Middle frontal gyrus (tissue), 1 donor: ENCODE results near the gene PCDHB13.
"Not testable (repeated sequence)": the region's sequence is repeated elsewhere in the genome, so short reads cannot be mapped to it uniquely, and the experiment has no call there.

Source experiments
- DNase-seq: peaks from one replicate; pipeline ENCODE4 v3.0.0-alpha.2; 2015; ENCODE audit warnings: low spot score; ENCODE audit errors: extremely low spot score

The PCDHB13 gene

GRCh38 chr5:141213656-141214339 lies at the start of gene PCDHB13:
Gene PCDHB13 (plus strand): TSS chr5:141213919. CDS start chr5:141214124, 205 bp downstream.
- DNase-seq: not testable (repeated sequence)

GRCh38 chr5:141172381-141173204 lies 41.1 kb upstream of the PCDHB13 start, which contains the start of gene PCDHB7:
Gene PCDHB7 (plus strand): TSS chr5:141172644. CDS start chr5:141172836, 192 bp downstream.
- DNase-seq: no peak

- DNase-seq: not testable (repeated sequence)
These were observed 39.2 kb upstream of the PCDHB13 start for GRCh38 chr5:141174291-141175104.

- DNase-seq: no peak
These were observed 37.8 kb upstream of the PCDHB13 start for GRCh38 chr5:141175933-141176332.

GRCh38 chr5:141177577-141178191 lies 36.0 kb upstream of the PCDHB13 start, which contains the start of gene PCDHB8:
Gene PCDHB8 (plus strand): TSS chr5:141177790. CDS start chr5:141178035, 245 bp downstream.
- DNase-seq: not testable (repeated sequence)

GRCh38 chr5:141179371-141179770 lies 34.3 kb upstream of the PCDHB13 start:
- not testable (repeated sequence) for DNase-seq

- DNase-seq: not testable (repeated sequence)
These were observed 33.8 kb upstream of the PCDHB13 start for GRCh38 chr5:141179876-141180275.

GRCh38 chr5:141180313-141180712 lies 33.4 kb upstream of the PCDHB13 start:
- DNase-seq: no peak

- DNase-seq: no peak
These were observed 31.5 kb upstream of the PCDHB13 start, which contains the start of gene PCDHB16 for GRCh38 chr5:141182248-141182647. Gene PCDHB16 (plus strand): TSS chr5:141182387. CDS start chr5:141182560, 173 bp downstream.

- not testable (repeated sequence) for DNase-seq
These were observed 29.4 kb upstream of the PCDHB13 start for GRCh38 chr5:141184117-141184855.

- no peak for DNase-seq
These were observed 26.7 kb upstream of the PCDHB13 start, which contains the start of gene PCDHB9 for GRCh38 chr5:141186897-141187512. Gene PCDHB9 (plus strand): TSS chr5:141187161. CDS start chr5:141187319, 158 bp downstream.

- not testable (repeated sequence) for DNase-seq
These were observed 25.0 kb upstream of the PCDHB13 start for GRCh38 chr5:141188682-141189081.

GRCh38 chr5:141189131-141189530 lies 24.6 kb upstream of the PCDHB13 start:
- DNase-seq: not testable (repeated sequence)

- no peak for DNase-seq
These were observed 21.5 kb upstream of the PCDHB13 start, which contains the start of gene PCDHB10 for GRCh38 chr5:141192110-141192725. Gene PCDHB10 (plus strand): TSS chr5:141192353. CDS start chr5:141192553, 200 bp downstream.

- DNase-seq: not testable (repeated sequence)
These were observed 19.4 kb upstream of the PCDHB13 start for GRCh38 chr5:141194332-141194731.

GRCh38 chr5:141196363-141196762 lies 17.4 kb upstream of the PCDHB13 start:
- no peak for DNase-seq

- DNase-seq: no peak
These were observed 14.1 kb upstream of the PCDHB13 start, which contains the start of gene PCDHB11 for GRCh38 chr5:141199359-141200235. Gene PCDHB11 (plus strand): TSS chr5:141199627. CDS start chr5:141199775, 148 bp downstream.

- DNase-seq: not testable (repeated sequence)
These were observed 12.6 kb upstream of the PCDHB13 start for GRCh38 chr5:141201126-141201525.
